K562 (cell line): ENCODE data around the gene DGAT2. TPM values are rescaled to one million over a fixed set of nuclear protein-coding genes. Genes with fewer than 3 reads are reported as not detected.

Experiments used
- ATAC-seq: fragments of 200-7000 bp; cut with Tn5 transposase; 3 replicates; pipeline ENCODE4 v1.9.1; 2020; ENCODE audit warnings: moderate library complexity
- BruUV-seq: library from RNA; stranded (reverse); fragments of 400-500 nt; replicated peaks from 2 replicates; lab custom pipeline; 2021; lab: Mats Ljungman, UMichigan
- CTCF ChIA-PET: fragments of 300-600 bp; formaldehyde crosslinking; extraction: SDS; loops from one replicate; lab custom pipeline; 2021; ENCODE audit warnings: low intra/inter-chr PET ratio; lab: Yijun Ruan, JAX
- POLR2A ChIA-PET: fragments of 300-600, 350-650 bp; sonication (Branson Sonifier 250); formaldehyde crosslinking; extraction: SDS; loops from one replicate; lab custom pipeline; 2021; ENCODE audit warnings: antibody characterized with exemption, inconsistent platforms; lab: Yijun Ruan, JAX
- DNase-seq, 4 experiments: peaks; one replicate each; pipeline versions ENCODE4 v3.0.0 to v3.0.0-alpha.2; 2011 to 2018; ENCODE audit warnings: low spot score in 3 of 4, mixed read lengths in 3 of 4; ENCODE audit errors: extremely low read depth in 1 of 4
- FAIRE-seq: peaks from 2 replicates; lab custom pipeline; 2011; peaks lifted over from hg19 to GRCh38; lab: Jason Lieb, UNC
- H2AFZ ChIP-seq: 2 replicates; pipeline ENCODE4 v1.6.0; 2011; ENCODE audit warnings: low read depth, low read length, control low read depth, inconsistent platforms
- H3K27ac ChIP-seq: fragments of 200-600 bp; 3 replicates; pipeline ENCODE4 v1.8.0; 2011; ENCODE audit warnings: low read depth, mild to moderate bottlenecking, control low read depth, inconsistent platforms, low read length, moderate library complexity, mixed read lengths; ENCODE audit errors: extremely low read depth
- H3K27me3 ChIP-seq, 2 experiments: fragments of 300-600 bp in 1 of 2; 2 replicates in 1 of 2; 3 replicates in 1 of 2; pipeline versions ENCODE4 v1.6.0 to v1.8.0; 2011; ENCODE audit warnings: inconsistent platforms in 2 of 2, low read length in 2 of 2, mild to moderate bottlenecking in 1 of 2, mixed read lengths in 1 of 2, moderate library complexity in 1 of 2; ENCODE audit not compliant: control insufficient read depth in 2 of 2, insufficient read depth in 2 of 2
- H3K36me3 ChIP-seq: fragments of 300-600 bp; 3 replicates; pipeline ENCODE4 v1.8.0; 2011; ENCODE audit warnings: mild to moderate bottlenecking, low read length, inconsistent platforms; ENCODE audit not compliant: control insufficient read depth, insufficient read depth
- H3K4me1 ChIP-seq, 2 experiments: fragments of 200-600 bp in 1 of 2; replicated peaks in 1 of 2; 2 replicates in 1 of 2; 3 replicates in 1 of 2; pipeline versions ENCODE4 v1.5.1 to v1.8.0; 2011; ENCODE audit warnings: inconsistent platforms in 2 of 2, low read length in 2 of 2, mild to moderate bottlenecking in 1 of 2, mixed read lengths in 1 of 2, moderate library complexity in 1 of 2; ENCODE audit not compliant: control insufficient read depth in 2 of 2, insufficient read depth in 2 of 2
- H3K4me2 ChIP-seq: 2 replicates; pipeline ENCODE4 v1.6.1; 2011; ENCODE audit warnings: low read length, control low read depth, inconsistent platforms, mixed read lengths; ENCODE audit not compliant: insufficient read depth
- H3K4me3 ChIP-seq: fragments of 200-600 bp; sonication (generic), shearing (Covaris generic); 2 replicates; pipeline ENCODE4 v1.5.1; 2016; ENCODE audit warnings: control low read depth, inconsistent platforms
- H3K79me2 ChIP-seq: fragments of 200-600 bp; 3 replicates; pipeline ENCODE4 v1.8.0; 2011; ENCODE audit warnings: low read length, inconsistent platforms; ENCODE audit not compliant: control insufficient read depth, insufficient read depth
- H3K9ac ChIP-seq, 2 experiments: 2 replicates each; pipeline versions ENCODE4 v1.6.0 to v1.6.1; 2011; ENCODE audit warnings: low read depth in 2 of 2, low read length in 2 of 2, control low read depth in 1 of 2, inconsistent platforms in 1 of 2, mild to moderate bottlenecking in 1 of 2, mixed read lengths in 1 of 2; ENCODE audit not compliant: insufficient read depth in 1 of 2
- H3K9me1 ChIP-seq: one replicate; pipeline ENCODE4 v1.6.0; 2011; ENCODE audit warnings: inconsistent platforms, mild to moderate bottlenecking, low read length, moderate library complexity; ENCODE audit not compliant: control insufficient read depth, insufficient read depth
- H3K9me3 ChIP-seq: replicated peaks from 2 replicates; pipeline ENCODE4 v1.5.1; 2011; ENCODE audit warnings: low read depth, low read length, inconsistent platforms; ENCODE audit not compliant: control insufficient read depth, insufficient read depth
- H4K20me1 ChIP-seq: replicated peaks from 2 replicates; pipeline ENCODE4 v1.6.1; 2011; ENCODE audit warnings: low read length, inconsistent platforms, mixed read lengths; ENCODE audit not compliant: control insufficient read depth, insufficient read depth
- DACH1 ChIP-seq: fragments of 450-650 bp; IDR thresholded peaks from 2 replicates; pipeline ENCODE4 v1.6.1; 2018; ENCODE audit not compliant: partially characterized antibody
- HDGF ChIP-seq: fragments of 450-650 bp; IDR thresholded peaks from 2 replicates; pipeline ENCODE4 v1.6.1; 2016
- HNRNPH1 ChIP-seq: fragments of 200-400 bp; formaldehyde crosslinking; optimal IDR thresholded peaks from 2 replicates; pipeline ENCODE3; 2017; ENCODE audit warnings: low read depth, mild to moderate bottlenecking, low read length, moderate library complexity
- KHSRP ChIP-seq: fragments of 450-650 bp; IDR thresholded peaks from 2 replicates; pipeline ENCODE4 v1.6.1; 2017
- NBN ChIP-seq: fragments of 450-650 bp; IDR thresholded peaks from 2 replicates; pipeline ENCODE4 v1.6.1; 2016; ENCODE audit warnings: low read depth, mild to moderate bottlenecking
- PHTF2 ChIP-seq: fragments of 250-450 bp; sonication (Bioruptor Pico); IDR thresholded peaks from 2 replicates; pipeline ENCODE4 v1.5.0; 2021; ENCODE audit warnings: mild to moderate bottlenecking
- RAD21 ChIP-seq, 2 experiments: fragments of 250-450 bp in 1 of 2; fragments of 450-650 bp in 1 of 2; sonication (Bioruptor Pico) in 1 of 2; formaldehyde crosslinking in 1 of 2; IDR thresholded peaks in 1 of 2; conservative IDR thresholded peaks in 1 of 2; 2 replicates each; pipeline versions ENCODE4 v1.4.0 to v1.8.0; 2020 to 2022; ENCODE audit warnings: mild to moderate bottlenecking in 2 of 2, moderate library complexity in 1 of 2
- RBM25 ChIP-seq: fragments of 200-400 bp; formaldehyde crosslinking; IDR thresholded peaks from 2 replicates; pipeline ENCODE4 v1.6.1; 2018; ENCODE audit warnings: low read length, low read depth, moderate library complexity; ENCODE audit not compliant: severe bottlenecking
- RFX1 ChIP-seq: fragments of 450-650 bp; IDR thresholded peaks from 2 replicates; pipeline ENCODE4 v1.6.1; 2016; ENCODE audit warnings: mild to moderate bottlenecking, moderate library complexity
- SMARCA5 ChIP-seq: fragments of 450-650 bp; IDR thresholded peaks from 2 replicates; pipeline ENCODE4 v1.6.1; 2016
- SMARCE1 ChIP-seq: fragments of 450-650 bp; IDR thresholded peaks from 2 replicates; pipeline ENCODE4 v1.7.1; 2016; ENCODE audit warnings: mild to moderate bottlenecking
- ZNF282 ChIP-seq: sonication (generic); formaldehyde crosslinking; IDR thresholded peaks from 2 replicates; pipeline ENCODE4 v1.8.1; 2023; ENCODE audit warnings: missing genetic modification reagents
- ZNF445 ChIP-seq: fragments of 250-450 bp; sonication (Bioruptor Pico); IDR thresholded peaks from 2 replicates; pipeline ENCODE4 v1.4.0; 2020; ENCODE audit warnings: low read depth, mild to moderate bottlenecking, moderate library complexity
- WGBS: fragments of 100-300 bp; shearing (Covaris generic); methylation state at CpG from one replicate; pipeline ENCODE4 v1.1.6; 2016; ENCODE audit warnings: low coverage, mixed read lengths; ENCODE audit not compliant: insufficient coverage; ENCODE audit errors: missing lambda C conversion rate; 5-methylcytosine and 5-hydroxymethylcytosine counted together
- in situ Hi-C: fragments of 300-500 bp; cut with MboI; formaldehyde crosslinking; loops from 4 replicates; pipeline ENCODE4 v1.15.0; 2018; ENCODE audit warnings: inconsistent platforms, mixed read lengths
- intact Hi-C: fragments of 100-400 bp; cut with micrococcal nuclease; formaldehyde crosslinking; loops from 2 replicates; pipeline ENCODE4 v1.14.2; 2022
- polyA plus RNA-seq, 8 experiments: library from polyadenylated mRNA; depleted of rRNA in 4 of 8; stranded (reverse) in 5 of 8; unstranded in 3 of 8; fragments of >200 nt; fragmentation: Nextera tagmentation in 2 of 8; fragmentation: Illumina TruSeq in 1 of 8; extraction: Ambion mirVana in 2 of 8; extraction: Trizol in 1 of 8; gene quantifications; 2 replicates each; pipeline versions ENCODE4 v1.2.1 to v1.2.3, GENCODE V29; 2011 to 2014; ENCODE audit warnings: inconsistent platforms in 1 of 8, missing spikeins in 1 of 8
- total RNA-seq, 7 experiments: library from RNA; depleted of rRNA in 6 of 7; stranded (reverse); fragments of >200 nt in 6 of 7; fragmentation: Illumina TruSeq in 2 of 7; extraction: Trizol in 2 of 7; gene quantifications; 2 replicates each; pipeline versions ENCODE4 v1.2.1 to v1.2.3, GENCODE V29; 2011 to 2021; ENCODE audit warnings: low replicate concordance in 1 of 7
- TF ChIP-seq, protein P1 (sequence below): fragments of 250-450 bp; sonication (Bioruptor Pico); IDR thresholded peaks from 2 replicates; pipeline ENCODE4 v1.4.0; 2020; ENCODE audit warnings: mild to moderate bottlenecking, moderate library complexity
- TF ChIP-seq, protein P2 (sequence below): fragments of 200-800 bp; sonication (Bioruptor generic); IDR thresholded peaks from 2 replicates; pipeline ENCODE4 v1.6.1; 2017; ENCODE audit warnings: missing genetic modification characterization, missing compliant biosample characterization

DGAT2 gene
- total and polyA plus RNA-seq, 9 of the 15 experiments (the other 6 are each of a cell fraction or from before 2014, with no cell fraction given): 0.68 to 2.8 (median 1.8) TPM

DNA sequence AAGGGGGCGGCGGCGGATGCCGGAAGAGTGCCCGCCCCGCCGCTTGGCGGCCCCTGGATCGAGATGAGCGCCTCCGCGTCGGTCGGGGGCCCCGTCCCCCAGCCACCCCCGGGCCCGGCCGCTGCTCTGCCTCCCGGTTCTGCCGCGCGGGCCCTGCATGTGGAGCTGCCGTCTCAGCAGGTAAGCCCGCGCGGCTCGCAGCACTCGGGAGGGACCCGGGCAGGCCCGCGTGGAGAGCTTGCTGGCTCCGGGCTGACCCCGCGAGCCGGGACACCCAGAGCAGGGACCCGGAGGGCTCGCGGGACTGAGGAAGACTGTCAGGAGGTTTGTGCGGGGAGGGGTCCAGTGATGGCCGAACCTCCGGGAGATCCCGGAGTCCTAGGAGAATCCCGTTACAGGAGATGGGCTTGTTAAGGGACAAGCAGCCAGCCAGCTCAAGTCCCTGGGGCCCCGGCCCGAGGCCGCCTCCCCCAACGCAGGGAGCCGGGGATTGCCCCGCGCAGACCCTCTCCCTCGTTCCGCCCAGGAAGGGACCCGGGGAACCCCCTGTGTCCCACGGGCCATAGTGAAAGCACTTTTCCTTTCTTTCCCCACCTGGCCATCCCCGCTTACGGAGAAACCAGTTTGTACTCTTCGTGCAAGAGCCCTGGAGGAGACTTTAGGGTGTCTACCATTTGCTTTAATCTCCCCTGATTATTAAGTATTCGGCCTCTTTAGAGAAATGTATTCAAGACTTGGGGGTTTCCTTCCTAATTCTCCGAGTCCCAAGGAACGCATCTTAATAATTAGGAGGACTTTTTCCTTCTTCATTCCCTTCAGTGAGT is 47.0 kb downstream of the DGAT2 start (continued):
- TF ChIP-seq DACH1 (no peak), RAD21 (CRISPR knock-in tag; conservative IDR thresholded peaks at IDR 0.05 in 1 of 2, IDR thresholded peaks at IDR 0.05 in 1 of 2) (0 out of 4 replicates have a peak, but pooled peaks of 1 of the 2 experiments have one; percentile 16), RFX1 (no peak), ZNF282 (CRISPR knock-in tag) (no peak)
- TF ChIP-seq, protein P1, sequence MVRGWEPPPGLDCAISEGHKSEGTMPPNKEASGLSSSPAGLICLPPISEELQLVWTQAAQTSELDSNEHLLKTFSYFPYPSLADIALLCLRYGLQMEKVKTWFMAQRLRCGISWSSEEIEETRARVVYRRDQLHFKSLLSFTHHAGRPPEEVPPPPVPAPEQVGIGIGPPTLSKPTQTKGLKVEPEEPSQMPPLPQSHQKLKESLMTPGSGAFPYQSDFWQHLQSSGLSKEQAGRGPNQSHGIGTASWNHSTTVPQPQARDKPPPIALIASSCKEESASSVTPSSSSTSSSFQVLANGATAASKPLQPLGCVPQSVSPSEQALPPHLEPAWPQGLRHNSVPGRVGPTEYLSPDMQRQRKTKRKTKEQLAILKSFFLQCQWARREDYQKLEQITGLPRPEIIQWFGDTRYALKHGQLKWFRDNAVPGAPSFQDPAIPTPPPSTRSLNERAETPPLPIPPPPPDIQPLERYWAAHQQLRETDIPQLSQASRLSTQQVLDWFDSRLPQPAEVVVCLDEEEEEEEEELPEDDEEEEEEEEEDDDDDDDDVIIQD (CRISPR knock-in tag): no peak

DNA sequence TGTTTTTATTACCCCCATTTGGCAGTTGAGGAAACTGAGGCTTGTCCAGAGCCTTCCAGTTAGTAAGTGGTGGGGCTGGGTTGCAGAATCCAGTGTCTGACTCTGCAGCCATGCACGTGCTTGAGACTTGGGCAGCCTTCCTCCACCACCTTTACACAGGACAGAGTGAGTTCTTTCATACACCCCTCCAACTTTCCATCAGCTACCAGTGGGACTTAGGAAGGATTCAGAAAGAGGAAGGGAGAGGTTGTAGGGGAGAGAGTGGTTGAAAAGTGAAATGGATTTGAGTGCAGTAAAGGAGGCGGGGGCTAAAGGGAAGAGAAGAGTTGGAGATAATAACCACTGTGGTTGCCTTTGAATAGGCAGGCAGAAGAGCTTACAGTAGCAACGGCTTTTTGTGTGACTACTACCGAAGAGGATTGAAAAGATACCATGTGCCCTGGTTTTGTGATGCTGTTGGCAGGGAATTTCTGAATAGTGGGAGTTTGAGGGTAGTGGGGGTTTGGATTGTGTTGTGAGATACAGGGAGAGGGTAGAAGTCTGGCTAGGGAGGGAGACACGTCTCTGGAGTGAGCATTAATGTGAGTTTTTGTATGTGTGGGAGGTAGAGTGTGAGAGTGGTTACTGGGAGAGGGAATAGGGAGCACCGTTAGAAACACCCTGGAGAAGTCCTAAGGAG is 48.1 kb downstream of the DGAT2 start:
- no peaks in the 10 kb centered on the region for H3K9me3 ChIP-seq
- H3K4me2 ChIP-seq: peak overlapping the region; percentile 84
- no peaks in the 10 kb centered on the region for H3K27me3 ChIP-seq
- H3K27ac ChIP-seq: peak overlapping the region; percentile 79
- in situ Hi-C loops: no loop called here
- peak; percentile 65 for FAIRE-seq
- no TSS peak for BruUV-seq
- H4K20me1 ChIP-seq: no peaks in the 10 kb centered on the region; the same call in 1 of the 2 replicates
- peak overlapping the region; percentile 75 to 80 for H3K9ac ChIP-seq
- peak overlapping the region; percentile 87 for H3K4me3 ChIP-seq
- peak in 2 of 4 experiments; percentile 33 to 55 for DNase-seq
- ChIA-PET CTCF (no interaction called here), POLR2A (interaction anchor here (0.5 to 1.1 kb wide), 3 partner anchors 10 to 74 kb away, joined by 3 to 7 read pairs (median 3); no protein-coding TSS in a partner anchor)
- H3K79me2 ChIP-seq: peaks cover 59% of the 10 kb centered on the region
- peak; percentile 12 for ATAC-seq
- H3K4me1 ChIP-seq: peaks cover 14 to 24% of the 10 kb centered on the region in 2 experiments
- H3K36me3 ChIP-seq: no peaks in the 10 kb centered on the region
- H3K9me1 ChIP-seq: no peaks in the 10 kb centered on the region
- intact Hi-C loops: no loop called here
- 2% methylated on average over 6 of the region's 6 CpGs for WGBS
- peak overlapping the region; percentile 57; the same call in 1 of the 2 replicates for H2AFZ ChIP-seq
- TF ChIP-seq HDGF (0 out of 2 replicates have a peak, but pooled peaks have one; percentile 59), KHSRP (no peak), NBN (0 out of 2 replicates have a peak, but pooled peaks have one; percentile 38), SMARCE1 (peak; percentile 49; the same call in 1 of the 2 replicates), RBM25 (peak; percentile 37), ZNF445 (CRISPR knock-in tag) (no peak), SMARCA5 (0 out of 2 replicates have a peak, but pooled peaks have one; percentile 41), HNRNPH1 (no peak), PHTF2 (CRISPR knock-in tag) (no peak)
- TF ChIP-seq, protein P2, sequence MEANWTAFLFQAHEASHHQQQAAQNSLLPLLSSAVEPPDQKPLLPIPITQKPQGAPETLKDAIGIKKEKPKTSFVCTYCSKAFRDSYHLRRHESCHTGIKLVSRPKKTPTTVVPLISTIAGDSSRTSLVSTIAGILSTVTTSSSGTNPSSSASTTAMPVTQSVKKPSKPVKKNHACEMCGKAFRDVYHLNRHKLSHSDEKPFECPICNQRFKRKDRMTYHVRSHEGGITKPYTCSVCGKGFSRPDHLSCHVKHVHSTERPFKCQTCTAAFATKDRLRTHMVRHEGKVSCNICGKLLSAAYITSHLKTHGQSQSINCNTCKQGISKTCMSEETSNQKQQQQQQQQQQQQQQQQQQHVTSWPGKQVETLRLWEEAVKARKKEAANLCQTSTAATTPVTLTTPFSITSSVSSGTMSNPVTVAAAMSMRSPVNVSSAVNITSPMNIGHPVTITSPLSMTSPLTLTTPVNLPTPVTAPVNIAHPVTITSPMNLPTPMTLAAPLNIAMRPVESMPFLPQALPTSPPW: 0 out of 2 replicates have a peak, but pooled peaks have one; percentile 37
